Adrenal gland (tissue), 12 donors: Measurements from ENCODE around the gene LPP. TPM values are rescaled to one million over a fixed set of nuclear protein-coding genes. Genes with fewer than 3 reads are reported as not detected.

ENCODE experiments used
- DNase-seq, 7 donors: peaks; one replicate each; pipeline ENCODE4 v3.0.0-alpha.2; 2019 to 2020
- H3K27ac ChIP-seq, 5 donors: fragments of 200-600 bp; sonication (generic) in 4 of 5; 1 replicate in 3 of 5; 2 replicates in 2 of 5; pipeline versions ENCODE4 v1.5.1 to v1.8.0; 2016 to 2020; ENCODE audit warnings: mild to moderate bottlenecking in 1 of 5
- H3K27me3 ChIP-seq: fragments of 200-600 bp; 2 replicates; pipeline ENCODE4 v1.8.0; 2021
- H3K36me3 ChIP-seq, 2 donors: fragments of 200-600 bp; replicated peaks in 1 of 2; 1 replicate in 1 of 2; 2 replicates in 1 of 2; pipeline versions ENCODE4 v1.5.1 to v1.8.0; 2018 to 2022
- H3K4me1 ChIP-seq, 2 donors: fragments of 200-600 bp; replicated peaks in 1 of 2; 1 replicate in 1 of 2; 2 replicates in 1 of 2; pipeline versions ENCODE4 v1.5.1 to v1.8.0; 2018 to 2021
- H3K4me3 ChIP-seq, 4 donors: fragments of 200-600 bp; sonication (generic) in 3 of 4; one replicate each; pipeline ENCODE4 v1.5.1; 2016 to 2018
- H3K9me3 ChIP-seq, 3 donors: fragments of 200-600 bp; sonication (generic) in 1 of 3; replicated peaks in 1 of 3; 1 replicate in 2 of 3; 2 replicates in 1 of 3; pipeline versions ENCODE4 v1.5.1 to v1.8.0; 2016 to 2021
- CTCF ChIP-seq, 6 experiments: fragments of 450-650 bp in 4 of 6; fragments of 200-600 bp in 2 of 6; sonication (generic) in 1 of 6; IDR thresholded peaks; 1 replicate in 5 of 6; 2 replicates in 1 of 6; pipeline versions ENCODE4 v1.5.1 to v1.8.0; 2016 to 2021; ENCODE audit warnings: antibody characterized with exemption in 6 of 6, mild to moderate bottlenecking in 2 of 6, moderate library complexity in 1 of 6
- POLR2A ChIP-seq, 2 donors: fragments of 450-650 bp; IDR thresholded peaks; one replicate each; pipeline ENCODE4 v1.6.1; 2017; ENCODE audit warnings: antibody characterized with exemption in 2 of 2, mild to moderate bottlenecking in 2 of 2, moderate library complexity in 1 of 2
- WGBS, 4 donors: extraction: QIAGEN DNeasy Blood & Tissue Kit in 2 of 4; methylation state at CpG; one replicate each; pipeline versions ENCODE4 v1.1.5 to v1.1.7; 2013 to 2017; 5-methylcytosine and 5-hydroxymethylcytosine counted together
- intact Hi-C, 2 donors: fragments of 100-400 bp; cut with DNase I; formaldehyde crosslinking; loops; one replicate each; pipeline versions ENCODE4 v1.14.1 to v1.15.0; 2022 to 2023
- polyA plus RNA-seq, 3 donors: library from polyadenylated mRNA; stranded (reverse); fragments of 200-250 nt in 2 of 3; fragments of 350-450 nt in 1 of 3; fragmentation: Illumina TruSeq in 1 of 3; extraction: RNeasy Lipid Tissue Mini Kit (QIAGEN cat#74804) in 1 of 3; gene quantifications; one replicate each; pipeline ENCODE4 v1.2.3, GENCODE V29; 2013 to 2014
- total RNA-seq, 9 donors: library from RNA; depleted of rRNA in 4 of 9; stranded (reverse); fragments of >200 nt in 4 of 9; fragments of 120-200 nt in 1 of 9; fragmentation: NEBNext Ultra II Directional in 1 of 9; extraction: Animal tissue kit (Norgen Biotek cat#: 25700) in 1 of 9; gene quantifications; one replicate each; pipeline versions ENCODE4 v1.1.0 to v1.2.4, GENCODE V29; 2013 to 2023
- donor health status: healthy with polysubstance abuse.
- donor health status: Bipolar disorder and iron deficiency.
- donor health status: DM: yes; HTN: yes; CAD: no.
- donor health status: DM: no; HTN: no; CAD: no.
- donor health status: DM: no; HTN: no; CAD: no.
- donor health status: DM: yes; HTN: yes; CAD: no.

Gene LPP
- total and polyA plus RNA-seq, 12 donors = 7.0 to 170 (median 101) TPM

GRCh38 chr3:188689101-188689574, 535.2 kb downstream of the LPP start:
- H3K4me3 ChIP-seq = no peak overlapping the region
- peak in 4 of 7 donors; percentile 25 to 57 (median 47) for DNase-seq
- H3K27me3 ChIP-seq = no peaks in the 10 kb centered on the region
- peak overlapping the region in 4 of 5 donors; percentile 13 to 84 (median 58) for H3K27ac ChIP-seq
- H3K9me3 ChIP-seq = no peaks in the 10 kb centered on the region
- 39 to 50% (median 45%) methylated on average over 2 of the region's 2 CpGs for WGBS, 4 donors
- intact Hi-C loops = no loop called here
- peaks cover 10 to 50% of the 10 kb centered on the region in 2 donors for H3K4me1 ChIP-seq
- H3K36me3 ChIP-seq = no peaks in the 10 kb centered on the region
- TF ChIP-seq POLR2A (IDR thresholded peaks at IDR 0.05) (no peak), CTCF (IDR thresholded peaks at IDR 0.05) (no peak)

- Histone ChIP-seq H3K4me1 (peaks cover 10 to 46% of the 10 kb centered on the region in 2 donors), H3K36me3 (no peaks in the 10 kb centered on the region), H3K27ac (no peak overlapping the region), H3K9me3 (no peaks in the 10 kb centered on the region), H3K27me3 (no peaks in the 10 kb centered on the region), H3K4me3 (no peak overlapping the region)
- DNase-seq = no peak
- TF ChIP-seq POLR2A (IDR thresholded peaks at IDR 0.05) (no peak), CTCF (IDR thresholded peaks at IDR 0.05) (no peak)
- 87 to 94% (median 90%) methylated on average over 5 of the region's 5 CpGs for WGBS, 4 donors
- intact Hi-C loops = no loop called here
Observed at GRCh38 chr3:188690064-188690463, 536.1 kb downstream of the LPP start.

- Histone ChIP-seq H3K4me3 (no peak overlapping the region), H3K27ac (no peak overlapping the region), H3K27me3 (no peaks in the 10 kb centered on the region), H3K36me3 (no peaks in the 10 kb centered on the region), H3K4me1 (peaks cover 10 to 43% of the 10 kb centered on the region in 2 donors), H3K9me3 (no peaks in the 10 kb centered on the region)
- DNase-seq = no peak
- intact Hi-C loops = no loop called here
- 53 to 74% (median 62%) methylated on average over 1 of the region's 1 CpG for WGBS, 4 donors
- no peak for TF ChIP-seq CTCF (IDR thresholded peaks at IDR 0.05)
- TF ChIP-seq POLR2A (IDR thresholded peaks at IDR 0.05) = no peak
Observed at GRCh38 chr3:188691004-188691403, 537.0 kb downstream of the LPP start.

- no peak overlapping the region for H3K27ac ChIP-seq
- WGBS, 4 donors = 84 to 93% (median 87%) methylated on average over 1 of the region's 1 CpG
- no peaks in the 10 kb centered on the region for H3K9me3 ChIP-seq
- TF ChIP-seq POLR2A (IDR thresholded peaks at IDR 0.05) (no peak), CTCF (IDR thresholded peaks at IDR 0.05) (no peak)
- peaks cover 10 to 38% of the 10 kb centered on the region in 2 donors for H3K4me1 ChIP-seq
- no peaks in the 10 kb centered on the region for H3K27me3 ChIP-seq
- H3K4me3 ChIP-seq = no peak overlapping the region
- no peaks in the 10 kb centered on the region for H3K36me3 ChIP-seq
- intact Hi-C loops = no loop called here
- DNase-seq = no peak
Observed at GRCh38 chr3:188691665-188692064, 537.7 kb downstream of the LPP start.
